GM18520 (cell line): ENCODE measurements around the gene SRBD1.
A peak's percentile ranks its signal among the peaks of the same experiment; 100 is the strongest.

Experiments
- ATAC-seq: cut with Tn5 transposase; IDR thresholded peaks from one replicate; pipeline ENCODE4 v1.9.1; 2021; ENCODE audit not compliant: unreplicated experiment

Gene SRBD1

GRCh38 chr2:45637440-45637839 lies 26.4 kb upstream of the SRBD1 start:
- peak; percentile 62 for ATAC-seq

GRCh38 chr2:45636008-45636407 lies 24.9 kb upstream of the SRBD1 start:
- ATAC-seq: no peak

- no peak for ATAC-seq
These were observed 23.2 kb upstream of the SRBD1 start for GRCh38 chr2:45634223-45634622.

- no peak for ATAC-seq
These were observed 20.9 kb upstream of the SRBD1 start for GRCh38 chr2:45631955-45632354.

- no peak for ATAC-seq
These were observed 20.3 kb upstream of the SRBD1 start for GRCh38 chr2:45631319-45631718.

- ATAC-seq: no peak
These were observed 18.9 kb upstream of the SRBD1 start for GRCh38 chr2:45629971-45630370.

- ATAC-seq: no peak
These were observed 16.8 kb upstream of the SRBD1 start for GRCh38 chr2:45627911-45628310.

- no peak for ATAC-seq
These were observed 15.5 kb upstream of the SRBD1 start for GRCh38 chr2:45626387-45627221.

GRCh38 chr2:45625824-45626223 lies 14.8 kb upstream of the SRBD1 start:
- ATAC-seq: no peak

- ATAC-seq: no peak
These were observed 12.0 kb upstream of the SRBD1 start for GRCh38 chr2:45623098-45623497.

- ATAC-seq: no peak
These were observed 11.4 kb upstream of the SRBD1 start for GRCh38 chr2:45622336-45623075.

- no peak for ATAC-seq
These were observed 6.4 kb upstream of the SRBD1 start for GRCh38 chr2:45617496-45617895.

- no peak for ATAC-seq
These were observed 5.8 kb upstream of the SRBD1 start for GRCh38 chr2:45616658-45617411.

GRCh38 chr2:45614871-45615415 lies 3.9 kb upstream of the SRBD1 start:
- no peak for ATAC-seq

GRCh38 chr2:45614330-45614729 lies 3.3 kb upstream of the SRBD1 start:
- no peak for ATAC-seq

GRCh38 chr2:45612731-45613130 lies 1.7 kb upstream of the SRBD1 start:
- ATAC-seq: no peak

- ATAC-seq: no peak
These were observed 1.2 kb upstream of the SRBD1 start for GRCh38 chr2:45612285-45612684.

- ATAC-seq: no peak
These were observed 617 bp downstream of the SRBD1 start for GRCh38 chr2:45610281-45611019.

- ATAC-seq: no peak
These were observed 3.4 kb downstream of the SRBD1 start for GRCh38 chr2:45607701-45608100.

GRCh38 chr2:45606796-45607195 lies 4.3 kb downstream of the SRBD1 start:
- no peak for ATAC-seq

GRCh38 chr2:45605116-45605515 lies 6.0 kb downstream of the SRBD1 start:
- ATAC-seq: no peak
